H1 (cell line): Measurements from ENCODE around the gene SUGP1. TPM values are rescaled to one million over a fixed set of nuclear protein-coding genes. Genes with fewer than 3 reads are reported as not detected.

ENCODE experiments used
- BACH1 ChIP-seq: IDR thresholded peaks from 2 replicates; pipeline ENCODE4 v1.6.1; 2012; ENCODE audit warnings: low read length, improper control_type of control experiment
- CHD1 ChIP-seq: IDR thresholded peaks from 2 replicates; pipeline ENCODE4 v1.6.1; 2012; ENCODE audit warnings: low read depth, low read length, improper control_type of control experiment
- CHD2 ChIP-seq: IDR thresholded peaks from 2 replicates; pipeline ENCODE4 v1.6.1; 2012; ENCODE audit warnings: low read length, improper control_type of control experiment
- CHD7 ChIP-seq: fragments of 300-600 bp; sonication (generic); IDR thresholded peaks from 2 replicates; pipeline ENCODE4 v1.7.1; 2012; ENCODE audit warnings: low read length, moderate library complexity, mild to moderate bottlenecking, inconsistent platforms; ENCODE audit not compliant: insufficient replicate concordance
- CTBP2 ChIP-seq: IDR thresholded peaks from 2 replicates; pipeline ENCODE4 v1.7.0; 2011; ENCODE audit warnings: borderline replicate concordance, mild to moderate bottlenecking, moderate library complexity, mixed read lengths, low read length; ENCODE audit not compliant: insufficient read depth, insufficient read length
- GTF2F1 ChIP-seq: IDR thresholded peaks from 2 replicates; pipeline ENCODE4 v1.6.1; 2012; ENCODE audit warnings: low read depth, low read length, improper control_type of control experiment, borderline replicate concordance
- HDAC6 ChIP-seq: IDR thresholded peaks from one replicate; pipeline ENCODE4 v1.7.1; 2012; ENCODE audit warnings: low read depth, mild to moderate bottlenecking, inconsistent platforms, low read length, moderate library complexity
- KDM4A ChIP-seq: IDR thresholded peaks from one replicate; pipeline ENCODE4 v1.7.1; 2012; ENCODE audit warnings: low read depth, mild to moderate bottlenecking, moderate library complexity, low read length, inconsistent platforms; ENCODE audit not compliant: severe bottlenecking
- KDM5A ChIP-seq: fragments of 200-600 bp; IDR thresholded peaks from 2 replicates; pipeline ENCODE4 v1.7.1; 2012; ENCODE audit warnings: mild to moderate bottlenecking, low read length, inconsistent platforms, mixed read lengths
- MAFK ChIP-seq: IDR thresholded peaks from 2 replicates; pipeline ENCODE4 v1.6.1; 2012; ENCODE audit warnings: low read depth, mild to moderate bottlenecking, improper control_type of control experiment, low read length
- POLR2A ChIP-seq, 2 experiments: IDR thresholded peaks; 1 replicate in 1 of 2; 2 replicates in 1 of 2; pipeline ENCODE4 v1.6.1; 2011; ENCODE audit warnings: low read depth in 2 of 2, low read length in 2 of 2, mild to moderate bottlenecking in 2 of 2; ENCODE audit errors: control extremely low read depth in 1 of 2
- SP4 ChIP-seq: IDR thresholded peaks from 2 replicates; pipeline ENCODE4 v1.6.1; 2012; ENCODE audit warnings: low read length, inconsistent platforms
- polyA plus RNA-seq, 7 experiments: library from polyadenylated mRNA; depleted of rRNA in 3 of 7; stranded (reverse) in 5 of 7; unstranded in 2 of 7; fragments of >200 nt in 5 of 7; fragments of 200-250 nt in 2 of 7; gene quantifications; 1 replicate in 5 of 7; 2 replicates in 1 of 7; 4 replicates in 1 of 7; pipeline versions ENCODE4 v1.2.1 to v1.2.3, GENCODE V29; 2011 to 2013; ENCODE audit warnings: missing spikeins in 2 of 7, mixed read lengths in 2 of 7
- total RNA-seq: library from RNA; stranded (reverse); fragmentation: NEBNext Ultra II Directional; extraction: Animal tissue kit (Norgen Biotek cat#: 25700); gene quantifications from 2 replicates; pipeline ENCODE4 v1.2.1, GENCODE V29; 2021

The SUGP1 gene
- total and polyA plus RNA-seq, 2 of the 8 experiments (the other 6 are each of a cell fraction or from before 2014, with no cell fraction given) = 38.5 to 65.2 TPM

GRCh38 chr19:19276851-19277250 lies 43.5 kb downstream of the SUGP1 start (continued):
- TF ChIP-seq CHD7 = no peak
- TF ChIP-seq SP4 = no peak
- no peak for TF ChIP-seq CTBP2
- no peak for TF ChIP-seq POLR2A (IDR thresholded peaks at IDR 0.05; ENCODE audit: control extremely low read depth in 1 of 2, low read depth in 2 of 2, low read length in 2 of 2)
- TF ChIP-seq BACH1 = no peak
- no peak for TF ChIP-seq MAFK
- no peak for TF ChIP-seq HDAC6
- no peak for TF ChIP-seq CHD2
- TF ChIP-seq GTF2F1 = no peak
- no peak for TF ChIP-seq KDM4A
- TF ChIP-seq KDM5A = no peak
- no peak for TF ChIP-seq CHD1
